T-helper 17 cell (primary cell): ENCODE measurements around the gene PSMD11. TPM values are rescaled to one million over a fixed set of nuclear protein-coding genes. Genes with fewer than 3 reads are reported as not detected.

Source experiments
- ATAC-seq: fragments of 150-1000 bp; cut with Tn5 transposase; 2 replicates; pipeline ENCODE4 v1.10.0; 2021; ENCODE audit warnings: mild to moderate bottlenecking, moderate library complexity
- DNase-seq, 3 donors: peaks; one replicate each; pipeline versions ENCODE4 v3.0.0 to v3.0.0-alpha.2; 2020 to 2021
- H3K9me3 ChIP-seq: one replicate; pipeline ENCODE4 v1.7.0; 2013; ENCODE audit warnings: low read length, mild to moderate bottlenecking; ENCODE audit not compliant: control insufficient read depth, poor library complexity, severe bottlenecking
- H3K27ac Mint-ChIP-seq: one replicate; pipeline ENCODE4 v1.8.0; 2022; ENCODE audit warnings: mild to moderate bottlenecking, moderate library complexity, mixed read lengths
- H3K27me3 Mint-ChIP-seq: one replicate; pipeline ENCODE4 v1.8.0; 2022; ENCODE audit warnings: mixed read lengths
- H3K36me3 Mint-ChIP-seq: one replicate; pipeline ENCODE4 v1.8.0; 2022; ENCODE audit warnings: low read depth, mixed read lengths
- H3K4me1 Mint-ChIP-seq: one replicate; pipeline ENCODE4 v1.8.0; 2022; ENCODE audit warnings: mild to moderate bottlenecking, mixed read lengths
- H3K4me3 Mint-ChIP-seq: one replicate; pipeline ENCODE4 v1.8.0; 2022; ENCODE audit warnings: mild to moderate bottlenecking, moderate library complexity, mixed read lengths
- total RNA-seq, 4 donors: library from RNA in 2 of 4; stranded (reverse) in 2 of 4; gene quantifications; one replicate each; pipeline ENCODE4 v1.2.3 and lab custom pipeline; 2022 to 2026

PSMD11 gene
- total RNA-seq, 2 donors from 2014 or later, result 66.1 to 81.7 TPM

DNA sequence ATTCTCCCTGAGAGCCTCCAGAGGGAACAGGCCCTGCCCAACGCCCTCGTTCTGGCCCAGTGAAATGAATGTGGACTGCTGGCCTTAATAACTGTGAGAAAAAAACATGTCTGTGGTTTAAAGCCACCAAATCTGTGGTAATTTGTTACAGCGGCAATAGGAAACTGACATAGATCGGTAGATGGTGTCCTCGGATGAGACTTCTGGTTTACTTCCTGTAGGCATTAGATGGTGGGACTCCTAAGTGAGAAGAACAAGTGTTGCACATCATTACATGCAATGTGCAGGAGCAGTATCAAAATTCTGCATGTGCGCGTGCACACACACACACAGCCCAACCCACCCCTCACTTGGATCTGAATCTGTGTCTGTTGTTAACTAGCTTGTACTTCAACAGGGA is 84.5 kb downstream of the PSMD11 start:
- H3K9me3 ChIP-seq, result no peaks in the 10 kb centered on the region
- peaks cover 7% of the 10 kb centered on the region for H3K36me3 Mint-ChIP-seq
- ATAC-seq (peak; percentile 47), DNase-seq (no peak)
- H3K27me3 Mint-ChIP-seq, result no peaks in the 10 kb centered on the region
- H3K4me3 Mint-ChIP-seq, result peak overlapping the region; percentile 76
- peaks cover 31% of the 10 kb centered on the region for H3K4me1 Mint-ChIP-seq
- peak overlapping the region; percentile 83 for H3K27ac Mint-ChIP-seq

DNA sequence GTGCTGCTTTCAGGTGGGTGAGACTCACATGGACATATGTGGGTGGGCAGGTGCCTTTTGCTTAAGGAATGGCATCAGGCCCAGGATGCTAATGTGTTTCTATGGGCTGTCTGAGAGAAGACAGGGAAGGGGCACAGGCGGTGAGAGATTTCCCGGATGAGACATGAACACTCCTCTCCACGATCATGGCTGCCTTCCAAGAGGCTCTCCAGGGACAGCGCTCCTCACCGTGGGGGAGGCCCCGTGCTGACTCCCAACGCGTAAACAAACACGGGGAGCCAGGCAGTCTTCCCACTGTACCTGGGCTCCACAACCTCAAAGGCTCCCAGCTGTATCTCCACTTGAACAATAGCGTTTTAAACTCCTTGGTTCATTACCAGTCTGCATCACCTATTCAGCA is 85.3 kb downstream of the PSMD11 start:
- no peak overlapping the region for H3K27ac Mint-ChIP-seq

More for the DNA sequence above, 85.3 kb downstream of the PSMD11 start:
- Mint-ChIP-seq H3K27me3 (no peaks in the 10 kb centered on the region), H3K36me3 (peaks cover 7% of the 10 kb centered on the region), H3K4me3 (no peak overlapping the region), H3K4me1 (peaks cover 26% of the 10 kb centered on the region)
- H3K9me3 ChIP-seq, result no peaks in the 10 kb centered on the region
- DNase-seq (no peak), ATAC-seq (no peak)

Other genes starting within 250 kb of the PSMD11 start
- gene RHBDL3, start 178.7 kb upstream of the PSMD11 start, total RNA-seq, result under 1 TPM; 0.10 to 0.15 TPM
- gene C17orf75, start 102.3 kb upstream of the PSMD11 start, total RNA-seq, result 10 to 100 TPM; 11.6 to 11.8 TPM
- gene ZNF207, start 94.4 kb upstream of the PSMD11 start, total RNA-seq, result 100 to 1,000 TPM; 259 to 269 TPM
- 1 to 10 TPM; 8.0 to 8.2 TPM for gene CDK5R1, start 42.5 kb downstream of the PSMD11 start, total RNA-seq